Fibroblast of skin of left quadriceps (primary cell): ENCODE data around the gene CNTFR.
A peak's percentile ranks its signal among the peaks of the same experiment; 100 is the strongest.

Source experiments
- DNase-seq, 2 experiments: peaks; one replicate each; pipeline ENCODE4 v3.0.0-alpha.2; 2013; ENCODE audit warnings: low read depth in 2 of 2

The CNTFR gene

GRCh38 chr9:34522971-34523797 lies 66.3 kb downstream of the CNTFR start, which contains the start of gene ENHO:
TSS of gene ENHO (minus strand) at chr9:34522990. CDS start at chr9:34521695, 1,295 bp downstream.
- DNase-seq, result peak; percentile 63 to 71

GRCh38 chr9:34522091-34522887 lies 67.2 kb downstream of the CNTFR start:
- DNase-seq, result no peak

- no peak for DNase-seq
Measured at GRCh38 chr9:34521406-34522045, 68.0 kb downstream of the CNTFR start.

GRCh38 chr9:34520505-34521385 lies 68.8 kb downstream of the CNTFR start:
- DNase-seq, result no peak

GRCh38 chr9:34520096-34520495 lies 69.4 kb downstream of the CNTFR start:
- DNase-seq, result no peak

- DNase-seq, result no peak
Measured at GRCh38 chr9:34519321-34520020, 70.1 kb downstream of the CNTFR start.

- DNase-seq, result no peak
Measured at GRCh38 chr9:34518896-34519295, 70.6 kb downstream of the CNTFR start.

GRCh38 chr9:34518110-34518616 lies 71.4 kb downstream of the CNTFR start:
- no peak for DNase-seq

- DNase-seq, result no peak
Measured at GRCh38 chr9:34517185-34517584, 72.3 kb downstream of the CNTFR start.

- DNase-seq, result no peak
Measured at GRCh38 chr9:34515959-34516358, 73.6 kb downstream of the CNTFR start.

GRCh38 chr9:34514816-34515215 lies 74.7 kb downstream of the CNTFR start:
- no peak for DNase-seq

- no peak for DNase-seq
Measured at GRCh38 chr9:34514401-34514800, 75.1 kb downstream of the CNTFR start.

GRCh38 chr9:34513567-34514214 lies 75.8 kb downstream of the CNTFR start:
- no peak for DNase-seq

GRCh38 chr9:34512131-34513078 lies 77.1 kb downstream of the CNTFR start:
- no peak for DNase-seq

GRCh38 chr9:34510497-34511468 lies 78.7 kb downstream of the CNTFR start:
- DNase-seq, result no peak

GRCh38 chr9:34508951-34509350 lies 80.6 kb downstream of the CNTFR start:
- no peak for DNase-seq

- no peak for DNase-seq
Measured at GRCh38 chr9:34508463-34508862, 81.1 kb downstream of the CNTFR start.

GRCh38 chr9:34507966-34508365 lies 81.6 kb downstream of the CNTFR start:
- DNase-seq, result no peak
